PC-3 (cell line): ENCODE measurements around the gene NUP155. TPM values are rescaled to one million over a fixed set of nuclear protein-coding genes. Genes with fewer than 3 reads are reported as not detected.

Experiments used
- ATAC-seq: fragments of 200-7000 bp; cut with Tn5 transposase; 2 replicates; pipeline ENCODE4 v1.9.1; 2020; ENCODE audit warnings: mild to moderate bottlenecking, moderate library complexity
- BruUV-seq: library from RNA; stranded (reverse); fragments of 400-500 nt; replicated peaks from 2 replicates; lab custom pipeline; 2021; lab: Mats Ljungman, UMichigan
- CTCF ChIA-PET: fragments of 300-600 bp; sonication (Branson Sonifier 250); formaldehyde crosslinking; loops from one replicate; lab custom pipeline; 2022; ENCODE audit warnings: antibody characterized with exemption; lab: Charles Lee
- POLR2A ChIA-PET: fragments of 300-600 bp; sonication (Branson Sonifier 250); formaldehyde crosslinking; loops from one replicate; lab custom pipeline; 2022; ENCODE audit warnings: antibody characterized with exemption; ENCODE audit not compliant: unreplicated experiment; lab: Charles Lee
- DNase-seq: peaks from one replicate; pipeline ENCODE4 v3.0.0-alpha.2; 2015
- H2AFZ ChIP-seq: fragments of 300-600 bp; sonication (generic); 2 replicates; pipeline ENCODE4 v1.6.0; 2016; ENCODE audit warnings: antibody characterized with exemption, low read length
- H3F3A ChIP-seq: fragments of 300-600 bp; sonication (generic); one replicate; pipeline ENCODE4 v1.6.0; 2017; ENCODE audit warnings: antibody characterized with exemption, low read length, control low read depth, mild to moderate bottlenecking; ENCODE audit not compliant: unreplicated experiment
- H3K27ac ChIP-seq: fragments of 300-600 bp; sonication (generic); 2 replicates; pipeline ENCODE4 v1.5.1; 2016; ENCODE audit warnings: mild to moderate bottlenecking, low read length
- H3K27me3 ChIP-seq: fragments of 300-600 bp; sonication (generic); 2 replicates; pipeline ENCODE4 v1.6.1; 2016; ENCODE audit warnings: low read length, mixed read lengths
- H3K36me3 ChIP-seq: fragments of 300-600 bp; sonication (generic); 2 replicates; pipeline ENCODE4 v1.6.1; 2016; ENCODE audit warnings: low read depth, mixed run types, low read length, mixed read lengths
- H3K4me1 ChIP-seq: fragments of 300-600 bp; sonication (generic); 2 replicates; pipeline ENCODE4 v1.5.1; 2016; ENCODE audit warnings: low read length; ENCODE audit not compliant: insufficient read depth
- H3K4me2 ChIP-seq: fragments of 300-600 bp; sonication (generic); 2 replicates; pipeline ENCODE4 v1.6.0; 2016; ENCODE audit warnings: low read length
- H3K4me3 ChIP-seq: fragments of 300-600 bp; sonication (generic); 2 replicates; pipeline ENCODE4 v1.5.1; 2016; ENCODE audit warnings: mild to moderate bottlenecking, low read length, mixed read lengths
- H3K79me2 ChIP-seq: fragments of 300-600 bp; sonication (generic); 2 replicates; pipeline ENCODE4 v1.6.1; 2017; ENCODE audit warnings: low read length, mixed read lengths
- H3K9ac ChIP-seq: fragments of 300-600 bp; sonication (generic); 2 replicates; pipeline ENCODE4 v1.6.0; 2016; ENCODE audit warnings: mild to moderate bottlenecking, low read length
- H3K9me2 ChIP-seq: fragments of 300-600 bp; sonication (generic); replicated peaks from 2 replicates; pipeline ENCODE4 v1.6.1; 2016; ENCODE audit warnings: mixed run types, low read length, mixed read lengths
- H3K9me3 ChIP-seq: fragments of 300-600 bp; sonication (generic); 2 replicates; pipeline ENCODE4 v1.6.1; 2016; ENCODE audit warnings: low read length, mixed read lengths
- H4K20me1 ChIP-seq: fragments of 300-600 bp; sonication (generic); 2 replicates; pipeline ENCODE4 v1.6.1; 2016; ENCODE audit warnings: low read length, mixed read lengths
- CTCF ChIP-seq: fragments of 300-600 bp; sonication (generic); conservative IDR thresholded peaks from 2 replicates; pipeline ENCODE4 v1.5.1; 2017; ENCODE audit warnings: antibody characterized with exemption, low read depth, mild to moderate bottlenecking, low read length
- EZH2 ChIP-seq: fragments of 300-600 bp; sonication (generic); IDR thresholded peaks from one replicate; pipeline ENCODE4 v1.6.1; 2017; ENCODE audit warnings: antibody characterized with exemption, mild to moderate bottlenecking, low read length; ENCODE audit not compliant: unreplicated experiment
- EZH2phosphoT487 ChIP-seq: fragments of 300-600 bp; sonication (generic); IDR thresholded peaks from 2 replicates; pipeline ENCODE4 v1.6.1; 2018; ENCODE audit warnings: mild to moderate bottlenecking, antibody characterized with exemption, low read length, borderline replicate concordance
- intact Hi-C: fragments of 100-400 bp; cut with micrococcal nuclease; formaldehyde crosslinking; loops from 2 replicates; pipeline ENCODE4 v1.9.0; 2023
- total RNA-seq: library from RNA; depleted of rRNA; stranded (reverse); fragments of >200 nt; gene quantifications from 2 replicates; pipeline ENCODE4 v1.2.3, GENCODE V29; 2014

The NUP155 gene
- total RNA-seq, 1 experiment from 2014 or later: 59.0 TPM

- Histone ChIP-seq H3K36me3 (peaks cover 39% of the 10 kb centered on the region), H3K27ac (no peak overlapping the region), H3F3A (no peaks in the 10 kb centered on the region), H3K79me2 (no peaks in the 10 kb centered on the region), H3K4me3 (no peak overlapping the region), H2AFZ (no peak overlapping the region), H3K4me1 (no peaks in the 10 kb centered on the region), H3K9me2 (no peaks in the 10 kb centered on the region), H3K4me2 (no peak overlapping the region), H3K9ac (no peak overlapping the region), H3K9me3 (no peaks in the 10 kb centered on the region), H3K27me3 (no peaks in the 10 kb centered on the region), H4K20me1 (no peaks in the 10 kb centered on the region)
- TF ChIP-seq EZH2phosphoT487 (no peak), EZH2 (no peak), CTCF (no peak)
- POLR2A ChIA-PET: no interaction called here
- ATAC-seq (no peak), DNase-seq (no peak)
- CTCF ChIA-PET: no interaction called here
- intact Hi-C loops: no loop called here
- no TSS peak for BruUV-seq
These were observed 51.7 kb downstream of the NUP155 start for GRCh38 chr5:37319037-37319782.

GRCh38 chr5:37316027-37316426 lies 54.9 kb downstream of the NUP155 start:
- Histone ChIP-seq H3K27me3 (no peaks in the 10 kb centered on the region), H3F3A (no peaks in the 10 kb centered on the region), H3K9ac (no peak overlapping the region), H3K4me3 (no peak overlapping the region), H4K20me1 (no peaks in the 10 kb centered on the region), H3K9me3 (no peaks in the 10 kb centered on the region), H3K27ac (no peak overlapping the region), H3K79me2 (no peaks in the 10 kb centered on the region), H3K36me3 (peaks cover 55% of the 10 kb centered on the region), H3K4me1 (no peaks in the 10 kb centered on the region), H3K4me2 (no peak overlapping the region), H2AFZ (no peak overlapping the region), H3K9me2 (no peaks in the 10 kb centered on the region)
- BruUV-seq: no TSS peak
- ATAC-seq: no peak
- TF ChIP-seq EZH2phosphoT487 (no peak), CTCF (no peak), EZH2 (no peak)
- ChIA-PET CTCF (no interaction called here), POLR2A (interaction anchor here (0.6 kb wide), 1 partner anchor 67 kb away, joined by 3 read pairs; the partner anchor contains the start of gene CPLANE1)
- intact Hi-C loops: no loop called here
- no peak for DNase-seq

- DNase-seq (no peak), ATAC-seq (no peak)
- H3K4me1 ChIP-seq: no peaks in the 10 kb centered on the region
- H3K9me3 ChIP-seq: no peaks in the 10 kb centered on the region
- no peaks in the 10 kb centered on the region for H3F3A ChIP-seq
- ChIA-PET CTCF (no interaction called here), POLR2A (no interaction called here)
- no peaks in the 10 kb centered on the region for H3K9me2 ChIP-seq
- no peak overlapping the region for H3K9ac ChIP-seq
- no peak overlapping the region for H3K27ac ChIP-seq
- H3K4me3 ChIP-seq: no peak overlapping the region
- no peak for TF ChIP-seq CTCF
- no peak for TF ChIP-seq EZH2
- no peak for TF ChIP-seq EZH2phosphoT487
- intact Hi-C loops: no loop called here
- no peak overlapping the region for H3K4me2 ChIP-seq
- no peaks in the 10 kb centered on the region for H4K20me1 ChIP-seq
- H3K27me3 ChIP-seq: no peaks in the 10 kb centered on the region
- H3K36me3 ChIP-seq: peaks cover 59% of the 10 kb centered on the region
- BruUV-seq: no TSS peak
- H3K79me2 ChIP-seq: no peaks in the 10 kb centered on the region
- H2AFZ ChIP-seq: no peak overlapping the region
These were observed 60.5 kb downstream of the NUP155 start for GRCh38 chr5:37310360-37310759.
